GM19395 (cell line): ENCODE measurements around the gene PKNOX2.

Experiments
- ATAC-seq: cut with Tn5 transposase; IDR thresholded peaks from one replicate; pipeline ENCODE4 v1.9.1; 2021; ENCODE audit warnings: mild to moderate bottlenecking, moderate library complexity; ENCODE audit not compliant: unreplicated experiment

PKNOX2 gene

DNA sequence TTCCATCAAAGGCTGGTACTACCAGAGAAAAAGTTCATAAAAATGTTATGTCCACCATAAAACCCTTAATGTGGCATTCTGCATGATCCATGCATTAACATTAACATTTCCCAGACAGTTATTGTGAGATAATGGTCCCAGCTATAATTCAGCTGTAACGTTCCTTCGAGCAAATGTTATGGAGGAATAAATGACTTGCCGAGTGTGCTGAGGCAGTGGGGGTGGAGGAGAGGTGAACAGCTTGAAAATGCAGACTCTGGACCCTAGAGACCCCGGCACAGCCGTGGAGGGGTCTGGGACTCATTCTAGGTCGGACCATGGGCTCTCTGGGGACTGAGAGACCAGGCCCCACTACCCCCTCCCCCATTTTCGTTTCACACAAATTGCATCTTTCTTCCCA is 141.9 kb downstream of the PKNOX2 start:
- ATAC-seq: no peak

DNA sequence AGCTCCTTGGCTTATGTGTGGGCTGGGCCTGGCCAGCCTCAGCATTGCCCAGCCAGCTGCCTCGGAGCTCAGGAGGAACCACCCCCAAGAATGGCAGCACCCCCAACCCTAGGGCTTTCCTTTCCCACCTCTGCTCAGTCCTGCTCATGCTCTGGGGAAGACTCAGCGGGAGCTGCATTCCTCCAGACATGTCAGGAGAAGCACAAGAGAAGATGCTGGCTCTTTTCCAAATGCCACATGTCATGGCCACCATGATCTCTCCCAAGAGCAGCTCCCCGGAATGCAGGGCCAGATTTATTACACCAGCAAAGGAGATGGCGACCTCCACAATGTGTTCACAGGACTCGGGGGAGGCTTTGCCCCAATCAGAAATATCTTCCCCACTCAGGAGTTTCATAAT is 143.7 kb downstream of the PKNOX2 start:
- ATAC-seq: no peak

DNA sequence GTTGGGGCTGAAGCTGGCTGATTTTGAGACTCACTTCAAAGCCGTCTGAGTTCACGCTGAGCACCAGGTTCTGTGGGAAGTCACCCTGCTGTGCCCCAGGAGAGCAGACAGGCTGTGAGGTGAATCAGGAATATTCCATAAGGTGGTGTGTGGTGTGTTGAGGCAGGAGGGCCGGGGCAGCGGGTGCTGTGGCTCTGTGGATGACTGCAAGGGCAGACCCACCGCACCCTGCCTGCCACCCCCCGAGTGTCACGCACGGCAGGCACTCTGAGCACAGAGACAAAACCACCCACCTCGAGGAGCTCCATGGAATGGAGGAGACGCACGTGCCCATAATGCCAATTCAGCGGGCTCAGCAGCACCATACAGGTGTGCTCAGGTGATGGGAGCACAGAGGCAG is 147.8 kb downstream of the PKNOX2 start:
- no peak for ATAC-seq

GRCh38 chr11:125312812-125313211 is 148.3 kb downstream of the PKNOX2 start:
- no peak for ATAC-seq

- ATAC-seq: no peak
Observed at GRCh38 chr11:125313271-125314219, 149.0 kb downstream of the PKNOX2 start.

DNA sequence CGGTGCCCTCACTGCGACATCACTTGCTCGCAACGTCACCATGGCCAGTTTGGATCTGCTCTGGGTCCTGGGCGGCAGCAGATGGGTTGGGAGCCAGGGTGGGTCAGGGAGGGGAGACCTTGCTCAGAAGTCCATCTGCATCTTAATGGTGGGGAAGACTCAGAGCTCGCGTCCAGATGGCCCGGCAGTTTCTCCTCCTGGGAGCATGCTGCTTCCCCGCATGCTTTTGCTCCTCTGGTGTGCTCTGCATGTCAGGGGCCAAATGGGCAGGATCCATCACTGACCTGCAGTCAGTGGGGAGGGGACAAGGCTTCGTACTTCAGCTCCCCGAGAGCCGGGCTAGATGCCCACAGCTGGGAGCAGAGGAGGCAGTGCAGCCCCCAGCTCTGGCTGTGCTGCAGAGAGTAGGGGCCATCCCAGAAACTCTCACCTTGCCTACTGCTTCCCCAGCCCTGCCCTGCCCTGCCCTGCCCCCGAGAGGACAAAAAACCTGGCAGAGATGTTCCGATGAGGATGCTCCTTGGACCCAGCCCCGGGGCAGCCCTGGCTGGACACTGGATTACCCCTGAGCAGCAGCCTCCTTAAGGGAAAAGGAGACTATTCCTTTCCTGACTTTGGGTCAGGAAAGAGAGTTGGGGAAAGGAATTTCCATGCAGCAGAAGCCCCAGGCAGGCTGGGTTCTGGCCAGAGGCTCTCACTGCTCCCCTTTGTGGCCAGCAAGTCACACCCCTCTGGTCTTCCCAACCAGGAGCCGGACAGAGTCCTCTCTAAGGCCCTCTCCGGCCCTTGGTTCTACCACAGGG is 149.9 kb downstream of the PKNOX2 start:
- no peak for ATAC-seq

GRCh38 chr11:125315079-125315740 is 150.7 kb downstream of the PKNOX2 start:
- no peak for ATAC-seq

DNA sequence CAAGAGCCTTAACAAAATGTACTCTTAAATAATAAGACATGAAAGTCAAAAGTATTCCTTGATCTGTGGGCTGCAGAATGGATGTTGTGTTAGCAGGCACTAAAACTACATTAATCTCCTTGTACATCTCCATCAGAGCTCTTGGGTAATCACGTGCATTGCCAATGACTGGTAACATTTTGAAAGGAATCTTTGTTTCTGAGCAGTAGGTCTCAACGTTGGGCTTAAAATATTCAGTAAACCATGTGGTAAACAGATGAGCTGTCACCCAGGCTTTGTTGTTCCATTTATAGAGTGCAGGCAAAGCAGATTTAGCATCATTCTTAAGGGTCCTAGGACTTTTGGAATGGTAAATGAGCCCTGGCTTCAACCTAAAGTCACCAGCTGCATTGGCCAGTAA is 152.9 kb downstream of the PKNOX2 start:
- ATAC-seq: no peak

DNA sequence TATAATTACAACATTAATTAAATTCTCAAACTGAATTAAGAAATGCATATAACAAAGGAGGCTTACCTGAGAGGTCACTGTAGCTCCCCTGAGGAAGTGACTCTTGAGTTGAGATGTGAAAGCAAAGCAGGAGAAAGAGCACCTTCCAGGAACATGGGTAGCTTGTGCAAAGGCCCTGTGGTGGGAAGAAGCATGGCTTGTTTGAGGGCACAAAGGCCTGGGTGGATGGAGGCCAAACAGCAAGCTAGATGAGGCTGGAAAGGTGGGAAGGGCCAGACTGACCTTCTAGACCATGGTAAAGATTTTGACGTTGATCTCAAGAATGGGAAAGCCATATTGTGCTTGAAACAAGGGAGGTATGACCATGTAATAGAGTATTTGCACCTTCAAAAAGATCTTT is 155.1 kb downstream of the PKNOX2 start:
- no peak for ATAC-seq

GRCh38 chr11:125320347-125321076 is 156.0 kb downstream of the PKNOX2 start:
- ATAC-seq: no peak

- ATAC-seq: no peak
Observed at GRCh38 chr11:125322289-125322688, 157.7 kb downstream of the PKNOX2 start.

DNA sequence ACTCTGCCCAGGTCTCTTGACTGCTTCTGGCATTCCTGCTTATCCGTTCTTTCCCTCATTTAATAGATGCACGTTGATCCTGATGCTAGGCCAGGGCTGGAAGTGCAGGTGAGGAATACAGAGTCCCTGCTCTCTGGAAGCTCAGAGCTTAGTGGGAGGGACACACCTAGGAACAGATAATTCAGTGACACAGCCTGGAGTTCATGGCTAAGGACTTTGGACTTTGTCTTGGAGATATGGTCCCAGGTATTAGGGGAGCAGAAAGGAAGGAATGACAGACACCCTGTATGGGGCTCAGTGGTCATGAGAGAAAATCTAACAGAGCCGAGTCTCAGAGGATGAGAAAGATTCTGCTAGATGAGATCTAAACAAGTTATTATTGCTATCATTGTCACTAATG is 160.6 kb downstream of the PKNOX2 start:
- ATAC-seq: no peak

DNA sequence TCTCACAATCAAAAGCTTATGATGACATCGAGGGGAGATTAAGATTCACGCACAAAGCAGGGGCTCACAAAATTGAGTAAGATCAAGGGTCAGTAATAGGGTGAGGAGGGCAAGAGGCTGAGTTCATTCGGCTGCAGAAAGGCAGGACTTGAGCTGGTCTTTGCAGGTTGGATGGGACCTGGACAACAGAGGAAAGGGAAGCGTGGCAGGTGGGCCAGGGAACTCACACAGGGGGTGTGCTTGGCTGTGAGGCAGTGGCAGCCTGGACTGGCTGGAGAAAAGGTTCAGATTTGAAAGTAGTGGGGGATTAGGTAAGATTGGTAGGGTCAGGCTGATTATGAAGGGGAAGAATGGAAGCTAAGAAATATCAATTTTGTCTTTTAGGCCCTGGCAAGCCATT is 161.6 kb downstream of the PKNOX2 start:
- no peak for ATAC-seq

GRCh38 chr11:125327518-125328224 is 163.1 kb downstream of the PKNOX2 start:
- no peak for ATAC-seq

GRCh38 chr11:125328225-125328580 is 163.7 kb downstream of the PKNOX2 start:
- ATAC-seq: no peak

DNA sequence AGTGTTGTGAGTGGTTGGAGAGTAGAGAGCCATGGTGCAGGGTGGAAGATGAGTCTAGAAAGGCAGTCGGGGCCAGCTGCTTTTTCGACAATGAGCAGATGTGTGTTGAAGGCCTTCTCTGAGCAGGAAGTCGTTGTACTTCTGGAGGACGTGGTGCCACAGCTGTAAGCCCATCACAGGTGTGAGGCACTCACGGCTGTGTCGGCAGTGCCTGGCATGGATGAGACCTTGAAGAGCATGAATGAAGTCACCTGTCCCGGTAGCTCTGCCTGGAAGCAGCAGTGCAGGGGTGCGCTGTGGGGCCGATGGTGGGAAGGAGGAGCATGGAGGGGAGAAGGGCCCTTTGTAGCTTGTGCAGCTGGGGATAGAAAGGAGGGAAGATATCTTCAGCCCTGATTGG is 165.2 kb downstream of the PKNOX2 start:
- no peak for ATAC-seq

DNA sequence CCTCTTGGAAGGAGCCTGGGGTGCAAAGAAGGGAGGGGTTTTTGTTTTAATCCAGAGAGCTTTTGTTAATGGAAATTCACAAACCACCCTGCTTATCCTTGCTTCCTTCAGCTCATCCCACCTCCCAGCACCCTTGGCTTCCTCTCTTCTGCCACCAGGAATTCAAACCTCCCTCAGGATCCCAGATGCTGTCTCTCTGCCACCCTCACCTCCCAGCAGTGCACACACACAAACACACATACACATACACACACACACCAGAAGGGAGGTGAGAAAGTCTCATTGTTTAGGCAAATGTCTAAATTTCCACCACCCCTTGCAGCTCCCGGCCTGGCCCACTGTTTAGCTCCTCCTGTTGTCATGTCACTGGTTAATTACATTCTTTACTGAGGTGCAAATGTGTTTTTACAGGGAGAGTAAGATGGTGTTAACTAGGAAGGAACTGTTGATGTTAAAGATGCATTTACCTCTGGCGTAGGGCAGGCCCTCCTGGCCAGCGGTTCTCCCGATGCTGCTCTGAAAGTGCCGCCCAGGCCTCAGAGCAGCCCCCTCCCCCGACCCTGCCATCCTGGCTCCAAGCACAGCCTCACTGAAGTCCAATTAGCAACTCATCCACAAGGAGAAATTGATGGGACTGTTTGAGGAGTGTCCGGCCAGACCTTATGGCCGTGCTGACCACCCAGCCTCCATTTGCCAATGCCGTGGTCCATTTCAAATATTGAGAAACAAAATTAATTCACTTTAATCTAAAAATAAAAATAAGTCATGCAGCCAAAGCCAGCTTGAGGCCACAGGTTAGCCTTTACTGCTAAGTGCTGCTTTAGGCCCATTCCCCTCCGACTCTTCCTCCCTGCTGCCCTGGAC is 166.1 kb downstream of the PKNOX2 start:
- no peak for ATAC-seq

DNA sequence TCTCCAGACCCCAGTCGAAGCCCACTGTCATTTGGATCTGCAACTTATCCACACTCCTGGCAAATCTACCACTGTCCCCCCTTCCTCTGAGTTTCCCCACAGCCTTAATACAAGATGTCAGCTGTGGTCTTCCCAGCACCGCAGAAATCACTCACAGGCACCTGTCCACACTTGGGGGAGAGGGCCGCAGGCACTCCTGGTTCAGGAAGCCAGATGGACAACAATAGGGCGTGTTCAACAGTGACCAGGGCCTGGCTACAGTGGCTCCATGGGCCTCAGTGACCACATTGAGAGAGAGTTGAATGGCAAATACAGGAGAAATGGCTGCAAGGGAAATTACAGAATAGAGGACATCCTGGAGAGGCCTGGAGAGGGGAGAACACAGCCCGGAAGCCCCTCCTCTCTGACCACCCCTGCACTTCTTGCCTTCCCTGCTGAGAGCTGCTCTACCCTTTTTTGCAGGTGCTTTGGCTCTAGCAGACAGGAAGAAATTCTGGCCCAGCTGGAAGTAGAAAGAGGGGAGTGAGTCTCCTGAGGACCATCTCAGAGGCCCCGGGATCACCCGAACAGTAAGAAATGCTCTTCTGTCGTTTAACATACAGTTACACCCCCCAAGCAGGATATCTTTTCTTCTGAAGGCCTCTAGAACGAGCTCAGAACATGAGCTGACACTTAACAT is 166.9 kb downstream of the PKNOX2 start:
- no peak for ATAC-seq

- no peak for ATAC-seq
Observed at GRCh38 chr11:125332821-125333220, 168.3 kb downstream of the PKNOX2 start.
